K562 (cell line): ENCODE results near the gene SRGAP3. TPM values are rescaled to one million over a fixed set of nuclear protein-coding genes. Genes with fewer than 3 reads are reported as not detected.
"Not testable (repeated sequence)": the region's sequence is repeated elsewhere in the genome, so short reads cannot be mapped to it uniquely, and the experiment has no call there.

Experiments used
- ATAC-seq: fragments of 200-7000 bp; cut with Tn5 transposase; 3 replicates; pipeline ENCODE4 v1.9.1; 2020; ENCODE audit warnings: moderate library complexity
- BruUV-seq: library from RNA; stranded (reverse); fragments of 400-500 nt; replicated peaks from 2 replicates; lab custom pipeline; 2021; lab: Mats Ljungman, UMichigan
- CTCF ChIA-PET: fragments of 300-600 bp; formaldehyde crosslinking; extraction: SDS; loops from one replicate; lab custom pipeline; 2021; ENCODE audit warnings: low intra/inter-chr PET ratio; lab: Yijun Ruan, JAX
- POLR2A ChIA-PET: fragments of 300-600, 350-650 bp; sonication (Branson Sonifier 250); formaldehyde crosslinking; extraction: SDS; loops from one replicate; lab custom pipeline; 2021; ENCODE audit warnings: antibody characterized with exemption, inconsistent platforms; lab: Yijun Ruan, JAX
- DNase-seq, 4 experiments: peaks; one replicate each; pipeline versions ENCODE4 v3.0.0 to v3.0.0-alpha.2; 2011 to 2018; ENCODE audit warnings: low spot score in 3 of 4, mixed read lengths in 3 of 4; ENCODE audit errors: extremely low read depth in 1 of 4
- FAIRE-seq: peaks from 2 replicates; lab custom pipeline; 2011; peaks lifted over from hg19 to GRCh38; lab: Jason Lieb, UNC
- H2AFZ ChIP-seq: 2 replicates; pipeline ENCODE4 v1.6.0; 2011; ENCODE audit warnings: low read depth, low read length, control low read depth, inconsistent platforms
- H3K27ac ChIP-seq: fragments of 200-600 bp; 3 replicates; pipeline ENCODE4 v1.8.0; 2011; ENCODE audit warnings: low read depth, mild to moderate bottlenecking, control low read depth, inconsistent platforms, low read length, moderate library complexity, mixed read lengths; ENCODE audit errors: extremely low read depth
- H3K27me3 ChIP-seq, 2 experiments: fragments of 300-600 bp in 1 of 2; 2 replicates in 1 of 2; 3 replicates in 1 of 2; pipeline versions ENCODE4 v1.6.0 to v1.8.0; 2011; ENCODE audit warnings: inconsistent platforms in 2 of 2, low read length in 2 of 2, mild to moderate bottlenecking in 1 of 2, mixed read lengths in 1 of 2, moderate library complexity in 1 of 2; ENCODE audit not compliant: control insufficient read depth in 2 of 2, insufficient read depth in 2 of 2
- H3K36me3 ChIP-seq: fragments of 300-600 bp; 3 replicates; pipeline ENCODE4 v1.8.0; 2011; ENCODE audit warnings: mild to moderate bottlenecking, low read length, inconsistent platforms; ENCODE audit not compliant: control insufficient read depth, insufficient read depth
- H3K4me1 ChIP-seq, 2 experiments: fragments of 200-600 bp in 1 of 2; replicated peaks in 1 of 2; 2 replicates in 1 of 2; 3 replicates in 1 of 2; pipeline versions ENCODE4 v1.5.1 to v1.8.0; 2011; ENCODE audit warnings: inconsistent platforms in 2 of 2, low read length in 2 of 2, mild to moderate bottlenecking in 1 of 2, mixed read lengths in 1 of 2, moderate library complexity in 1 of 2; ENCODE audit not compliant: control insufficient read depth in 2 of 2, insufficient read depth in 2 of 2
- H3K4me2 ChIP-seq: 2 replicates; pipeline ENCODE4 v1.6.1; 2011; ENCODE audit warnings: low read length, control low read depth, inconsistent platforms, mixed read lengths; ENCODE audit not compliant: insufficient read depth
- H3K4me3 ChIP-seq: fragments of 200-600 bp; sonication (generic), shearing (Covaris generic); 2 replicates; pipeline ENCODE4 v1.5.1; 2016; ENCODE audit warnings: control low read depth, inconsistent platforms
- H3K79me2 ChIP-seq: fragments of 200-600 bp; 3 replicates; pipeline ENCODE4 v1.8.0; 2011; ENCODE audit warnings: low read length, inconsistent platforms; ENCODE audit not compliant: control insufficient read depth, insufficient read depth
- H3K9ac ChIP-seq, 2 experiments: 2 replicates each; pipeline versions ENCODE4 v1.6.0 to v1.6.1; 2011; ENCODE audit warnings: low read depth in 2 of 2, low read length in 2 of 2, control low read depth in 1 of 2, inconsistent platforms in 1 of 2, mild to moderate bottlenecking in 1 of 2, mixed read lengths in 1 of 2; ENCODE audit not compliant: insufficient read depth in 1 of 2
- H3K9me1 ChIP-seq: one replicate; pipeline ENCODE4 v1.6.0; 2011; ENCODE audit warnings: inconsistent platforms, mild to moderate bottlenecking, low read length, moderate library complexity; ENCODE audit not compliant: control insufficient read depth, insufficient read depth
- H3K9me3 ChIP-seq: replicated peaks from 2 replicates; pipeline ENCODE4 v1.5.1; 2011; ENCODE audit warnings: low read depth, low read length, inconsistent platforms; ENCODE audit not compliant: control insufficient read depth, insufficient read depth
- H4K20me1 ChIP-seq: replicated peaks from 2 replicates; pipeline ENCODE4 v1.6.1; 2011; ENCODE audit warnings: low read length, inconsistent platforms, mixed read lengths; ENCODE audit not compliant: control insufficient read depth, insufficient read depth
- RFX1 ChIP-seq: fragments of 450-650 bp; IDR thresholded peaks from 2 replicates; pipeline ENCODE4 v1.6.1; 2016; ENCODE audit warnings: mild to moderate bottlenecking, moderate library complexity
- ZBED1 ChIP-seq: IDR thresholded peaks from 2 replicates; pipeline ENCODE4 v1.6.1; 2014
- WGBS: fragments of 100-300 bp; shearing (Covaris generic); methylation state at CpG from one replicate; pipeline ENCODE4 v1.1.6; 2016; ENCODE audit warnings: low coverage, mixed read lengths; ENCODE audit not compliant: insufficient coverage; ENCODE audit errors: missing lambda C conversion rate; 5-methylcytosine and 5-hydroxymethylcytosine counted together
- in situ Hi-C: fragments of 300-500 bp; cut with MboI; formaldehyde crosslinking; loops from 4 replicates; pipeline ENCODE4 v1.15.0; 2018; ENCODE audit warnings: inconsistent platforms, mixed read lengths
- intact Hi-C: fragments of 100-400 bp; cut with micrococcal nuclease; formaldehyde crosslinking; loops from 2 replicates; pipeline ENCODE4 v1.14.2; 2022
- polyA plus RNA-seq, 8 experiments: library from polyadenylated mRNA; depleted of rRNA in 4 of 8; stranded (reverse) in 5 of 8; unstranded in 3 of 8; fragments of >200 nt; fragmentation: Nextera tagmentation in 2 of 8; fragmentation: Illumina TruSeq in 1 of 8; extraction: Ambion mirVana in 2 of 8; extraction: Trizol in 1 of 8; gene quantifications; 2 replicates each; pipeline versions ENCODE4 v1.2.1 to v1.2.3, GENCODE V29; 2011 to 2014; ENCODE audit warnings: inconsistent platforms in 1 of 8, missing spikeins in 1 of 8
- total RNA-seq, 7 experiments: library from RNA; depleted of rRNA in 6 of 7; stranded (reverse); fragments of >200 nt in 6 of 7; fragmentation: Illumina TruSeq in 2 of 7; extraction: Trizol in 2 of 7; gene quantifications; 2 replicates each; pipeline versions ENCODE4 v1.2.1 to v1.2.3, GENCODE V29; 2011 to 2021; ENCODE audit warnings: low replicate concordance in 1 of 7

The SRGAP3 gene
- total and polyA plus RNA-seq, 9 of the 15 experiments (the other 6 are each of a cell fraction or from before 2014, with no cell fraction given): 0.11 to 0.85 (median 0.35) TPM; not detected in 2

DNA sequence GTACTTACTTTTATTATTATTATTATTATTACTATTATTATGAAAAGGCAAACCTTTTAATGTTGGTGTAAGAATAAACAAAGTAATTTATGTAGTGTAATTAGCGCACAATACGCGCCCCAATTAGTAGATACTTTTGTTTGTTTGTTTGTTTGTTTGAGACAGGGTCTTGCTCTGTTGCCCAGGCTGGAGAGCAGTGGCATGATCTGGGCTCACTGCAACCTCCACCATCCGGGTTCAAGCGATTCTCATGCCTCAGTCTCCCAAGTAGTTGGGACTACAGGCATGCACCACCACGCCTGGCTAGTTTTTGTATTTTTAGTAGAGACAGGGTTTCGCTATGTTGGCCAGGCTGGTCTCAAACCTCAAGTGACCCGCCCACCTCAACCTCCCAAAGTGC lies 32.1 kb upstream of the SRGAP3 start:
- H2AFZ ChIP-seq, H4K20me1 ChIP-seq, H3K4me1 ChIP-seq, H3K79me2 ChIP-seq, H3K36me3 ChIP-seq, H3K9ac ChIP-seq, FAIRE-seq, H3K9me3 ChIP-seq, CTCF ChIA-PET, H3K4me3 ChIP-seq, DNase-seq, H3K27ac ChIP-seq, POLR2A ChIA-PET, ATAC-seq, intact Hi-C loops, in situ Hi-C loops, H3K9me1 ChIP-seq, H3K4me2 ChIP-seq, BruUV-seq: not testable (repeated sequence)
- peaks cover 14 to 25% of the 10 kb centered on the region in 2 experiments; a peak in 4 of 5 replicates for H3K27me3 ChIP-seq
- WGBS: 0% methylated on average over 8 of the region's 8 CpGs

DNA sequence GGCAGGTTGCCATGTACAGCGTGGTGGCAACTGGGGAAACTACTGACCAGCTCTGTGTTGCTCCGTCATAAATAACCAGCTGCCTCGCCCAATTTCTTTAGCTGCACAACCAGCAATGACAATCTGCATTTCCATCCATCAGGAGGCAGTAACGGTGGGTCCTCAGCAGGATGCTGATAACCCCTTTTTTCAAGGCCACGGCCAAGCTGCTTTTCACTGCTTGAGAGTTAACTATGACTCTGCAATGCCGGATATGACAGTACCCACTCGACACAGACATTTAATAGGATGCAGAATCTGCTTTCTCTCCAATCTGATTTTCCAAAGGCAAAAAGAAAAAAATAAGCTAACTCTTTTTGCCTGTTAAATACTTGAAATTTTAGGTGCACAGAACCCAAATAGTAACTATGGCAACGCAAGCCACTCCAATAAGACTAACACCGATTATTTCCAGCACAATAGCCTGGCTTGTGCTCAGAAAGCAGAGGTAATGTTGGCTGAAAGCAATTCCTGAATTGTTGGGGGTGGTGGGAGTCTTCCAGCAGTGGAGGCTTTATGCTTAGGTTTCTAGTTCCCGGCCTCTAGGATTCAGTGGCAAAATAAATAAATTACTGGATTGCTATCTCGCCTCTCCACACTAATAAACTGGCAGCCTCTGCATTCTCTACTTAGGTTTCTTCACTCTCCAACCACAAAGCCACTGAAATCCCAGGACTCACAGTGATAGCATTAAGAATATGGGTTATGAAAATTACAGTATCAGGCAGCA lies 31.2 kb upstream of the SRGAP3 start:
- CTCF ChIA-PET: no interaction called here
- BruUV-seq: no TSS peak

More for the DNA sequence above, 31.2 kb upstream of the SRGAP3 start:
- no peak overlapping the region for H3K4me3 ChIP-seq
- no peaks in the 10 kb centered on the region for H3K4me1 ChIP-seq
- no peaks in the 10 kb centered on the region for H3K9me3 ChIP-seq
- TF ChIP-seq RFX1: peak; percentile 74
- TF ChIP-seq ZBED1: no peak
- TF ChIP-seq, all 486 proteins: peak for 1
- in situ Hi-C loops (no loop called here), intact Hi-C loops (no loop called here)
- Histone ChIP-seq H3K79me2 (no peaks in the 10 kb centered on the region), H2AFZ (no peak overlapping the region), H3K9me1 (no peaks in the 10 kb centered on the region), H3K27ac (no peak overlapping the region), H3K9ac (no peak overlapping the region), H3K36me3 (no peaks in the 10 kb centered on the region), H3K27me3 (peaks cover 14 to 21% of the 10 kb centered on the region in 2 experiments; a peak in 4 of 5 replicates), H3K4me2 (no peak overlapping the region), H4K20me1 (no peaks in the 10 kb centered on the region)
- ATAC-seq (peak; percentile 40; the same call in 1 of the 3 replicates), DNase-seq (no peak), FAIRE-seq (no peak)
- POLR2A ChIA-PET: interaction anchor here (0.5 to 0.9 kb wide), 4 partner anchors 14 to 599 kb away, joined by 3 to 4 read pairs (median 3); no protein-coding TSS in a partner anchor
- WGBS: under 1% methylated on average over 11 of the region's 11 CpGs
